Activated T-helper 17 cell treated with anti-CD3 and anti-CD28 coated beads, Interleukin-2, amount 50 U/mL, for 72 hours (primary cell): ENCODE data around the gene BNIPL. TPM values are rescaled to one million over a fixed set of nuclear protein-coding genes. Genes with fewer than 3 reads are reported as not detected.

Source experiments
- ATAC-seq: fragments of 150-1000 bp; cut with Tn5 transposase; replicated peaks from 2 replicates; pipeline ENCODE4 v1.10.0; 2021; ENCODE audit warnings: mild to moderate bottlenecking, moderate library complexity
- H3K27ac Mint-ChIP-seq: one replicate; pipeline ENCODE4 v1.8.0; 2022; ENCODE audit warnings: mixed read lengths
- H3K27me3 Mint-ChIP-seq: one replicate; pipeline ENCODE4 v1.8.0; 2022; ENCODE audit warnings: mixed read lengths
- H3K36me3 Mint-ChIP-seq: one replicate; pipeline ENCODE4 v1.8.0; 2022; ENCODE audit warnings: low read depth, mild to moderate bottlenecking, mixed read lengths
- H3K4me1 Mint-ChIP-seq: one replicate; pipeline ENCODE4 v1.8.0; 2022; ENCODE audit warnings: mixed read lengths
- H3K4me3 Mint-ChIP-seq: one replicate; pipeline ENCODE4 v1.8.0; 2022; ENCODE audit warnings: mild to moderate bottlenecking, mixed read lengths
- H3K9me3 Mint-ChIP-seq: one replicate; pipeline ENCODE4 v1.8.0; 2022; ENCODE audit warnings: mixed read lengths
- total RNA-seq, 2 donors: library from RNA; stranded (reverse); gene quantifications; one replicate each; pipeline ENCODE4 v1.2.3, GENCODE V29; 2022

The BNIPL gene
- total RNA-seq, 2 donors from 2014 or later = 1.4 to 4.5 TPM

DNA sequence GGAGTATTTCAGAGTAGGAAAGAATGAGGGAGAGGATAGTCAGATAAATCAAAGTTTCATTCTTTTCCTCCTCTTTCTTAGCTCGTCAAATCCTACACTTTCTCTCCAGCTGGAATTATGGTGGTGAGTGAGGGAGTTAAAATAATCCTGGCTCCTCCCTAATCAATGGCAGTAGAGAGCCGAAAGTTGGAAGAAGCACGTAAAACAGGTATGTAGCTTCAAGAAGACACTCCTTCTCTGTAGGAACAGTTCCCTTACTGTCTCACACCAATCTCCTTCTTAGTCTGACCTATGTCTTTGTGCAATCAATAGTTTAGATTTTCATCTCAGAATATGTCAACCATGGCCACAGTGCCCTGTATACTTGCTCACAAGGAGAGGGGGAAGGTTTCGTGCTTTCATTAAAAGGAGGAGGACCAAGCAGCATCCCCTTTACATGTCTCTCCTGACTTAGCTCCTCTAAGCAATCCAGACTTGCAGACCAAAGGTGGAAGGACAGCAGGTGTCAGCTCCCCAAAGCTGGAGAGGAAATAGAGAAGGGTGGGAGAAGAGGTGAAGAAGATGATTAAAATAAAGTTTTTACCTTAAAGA is 30.6 kb upstream of the BNIPL start:
- H3K27ac Mint-ChIP-seq = peak overlapping the region; percentile 98

DNA sequence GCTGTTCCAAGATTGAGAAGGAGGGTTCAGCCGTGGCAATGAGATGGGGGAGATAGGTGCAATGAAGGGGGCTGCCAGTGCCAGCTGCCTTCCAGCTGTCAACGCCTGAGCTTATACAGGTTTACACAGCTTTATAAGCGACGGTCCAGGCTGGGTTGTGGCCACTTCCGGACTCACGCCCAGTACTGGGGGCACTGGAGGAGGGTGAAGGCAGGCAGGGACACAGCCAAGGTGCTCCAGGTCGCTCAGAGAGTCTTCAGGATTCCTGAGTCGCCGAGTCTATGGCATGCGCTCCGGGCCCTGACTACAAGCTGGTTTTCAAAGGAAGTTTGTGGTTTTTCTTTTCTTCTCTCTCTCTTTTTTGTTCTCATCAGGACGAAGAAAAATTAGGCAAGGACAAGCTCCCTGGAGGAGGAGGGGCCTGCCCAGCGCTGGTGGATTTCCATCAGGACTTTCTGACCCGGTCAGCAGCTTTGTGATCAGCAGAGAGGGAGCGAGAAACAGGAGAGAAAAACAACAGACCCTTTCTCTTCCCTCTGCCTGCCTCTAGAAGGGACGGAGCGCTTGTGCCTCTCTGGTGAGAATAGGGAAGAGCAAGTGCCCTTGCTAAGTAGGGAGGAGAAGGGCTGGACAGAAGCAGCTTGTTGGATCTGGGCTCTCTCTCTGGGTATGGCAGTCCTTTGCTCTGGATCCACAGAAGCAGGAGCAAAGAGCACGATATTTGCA is 29.9 kb upstream of the BNIPL start, which contains the start of gene MINDY1:
Gene MINDY1, minus strand, starts transcription at position 576 of the 726 bp plus-strand sequence. CDS start 4,285 bp downstream, outside the sequence.
- no peaks in the 10 kb centered on the region for H3K27me3 Mint-ChIP-seq
- H3K9me3 Mint-ChIP-seq = no peaks in the 10 kb centered on the region
- peaks cover 28% of the 10 kb centered on the region for H3K4me1 Mint-ChIP-seq
- peak within 1 kb of the TSS; percentile 98 for H3K27ac Mint-ChIP-seq
- H3K4me3 Mint-ChIP-seq = peak within 1 kb of the TSS; percentile 93
- peak; percentile 49 for ATAC-seq
- H3K36me3 Mint-ChIP-seq = peaks cover 14% of the 10 kb centered on the region

More for the DNA sequence above, 30.6 kb upstream of the BNIPL start:
- H3K4me3 Mint-ChIP-seq = peak overlapping the region; percentile 93
- no peaks in the 10 kb centered on the region for H3K9me3 Mint-ChIP-seq
- ATAC-seq = no peak
- H3K36me3 Mint-ChIP-seq = peaks cover 20% of the 10 kb centered on the region
- H3K27me3 Mint-ChIP-seq = no peaks in the 10 kb centered on the region
- peaks cover 28% of the 10 kb centered on the region for H3K4me1 Mint-ChIP-seq

DNA sequence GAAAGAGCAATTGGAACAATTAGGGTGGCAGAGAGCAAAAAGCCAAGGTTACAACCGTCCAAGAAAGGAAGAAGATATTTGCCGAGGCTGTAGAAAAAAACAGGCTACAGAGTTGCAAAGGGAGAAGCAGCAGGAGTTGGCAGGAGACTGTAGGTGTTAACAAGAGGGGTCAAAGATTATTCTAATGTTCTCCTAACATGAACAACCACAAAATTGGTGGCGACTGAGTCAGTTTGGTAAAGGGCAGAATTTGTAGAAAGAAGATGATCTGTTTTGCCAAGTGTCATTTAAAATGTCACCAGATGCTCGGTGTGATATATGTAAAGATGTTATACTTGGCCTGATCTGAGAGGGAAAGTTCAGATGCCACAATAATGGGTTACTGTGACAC is 28.5 kb upstream of the BNIPL start:
- Mint-ChIP-seq H3K4me3 (peak overlapping the region; percentile 93), H3K9me3 (no peaks in the 10 kb centered on the region), H3K4me1 (peaks cover 20% of the 10 kb centered on the region), H3K27me3 (no peaks in the 10 kb centered on the region), H3K36me3 (peaks cover 15% of the 10 kb centered on the region), H3K27ac (peak overlapping the region; percentile 98)
- no peak for ATAC-seq

DNA sequence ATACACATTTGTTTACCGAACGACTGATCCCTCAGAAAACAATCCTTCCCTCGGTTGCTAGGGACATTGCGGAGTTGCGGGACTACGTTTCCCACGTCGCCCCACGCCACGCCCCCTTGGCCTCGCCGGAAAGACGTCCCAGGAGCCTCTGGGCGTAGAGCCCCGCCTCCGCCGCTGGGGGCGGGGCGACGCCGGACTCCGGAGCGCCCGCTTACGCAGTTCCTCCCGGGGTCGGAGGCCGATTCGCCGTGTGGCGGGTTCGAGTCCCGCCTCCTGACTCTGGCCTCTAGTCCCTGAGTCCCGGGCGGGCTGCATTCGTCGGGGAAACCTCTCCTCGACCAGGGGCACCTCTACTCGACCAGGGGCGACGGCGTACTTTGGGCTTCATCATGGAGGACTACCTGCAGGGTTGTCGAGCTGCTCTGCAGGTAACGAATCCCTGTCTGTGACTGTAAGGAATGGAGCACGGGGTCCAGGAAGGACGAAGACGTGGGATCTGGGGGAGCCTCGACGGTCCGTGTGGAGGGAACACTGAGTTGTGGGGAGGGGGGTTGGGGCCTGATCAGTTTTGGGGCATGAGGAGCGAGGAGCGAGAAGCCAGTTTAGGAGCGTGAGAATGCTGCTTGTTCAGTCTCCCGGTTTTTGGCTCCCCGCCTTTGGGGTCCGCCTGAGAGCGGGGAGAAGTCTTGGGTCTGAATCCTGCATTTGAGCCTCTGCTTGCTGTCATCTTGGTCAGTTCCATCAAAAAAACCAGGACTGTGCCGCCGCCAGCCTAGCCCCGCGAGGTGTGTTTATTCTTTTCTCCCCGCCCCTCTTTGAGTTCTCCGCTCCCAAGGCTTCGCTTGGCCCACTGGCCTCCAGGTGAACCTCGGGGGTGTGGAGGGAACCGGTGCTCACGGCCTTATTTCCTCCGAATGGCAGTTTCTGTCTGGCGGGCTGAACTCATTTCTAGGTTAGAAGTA is 27.9 kb upstream of the BNIPL start, which contains the start of gene PRUNE1:
Gene PRUNE1, plus strand, starts transcription at position 206 of the 962 bp plus-strand sequence. Its CDS starts 184 bp downstream, at position 390.
- Mint-ChIP-seq H3K9me3 (no peaks in the 10 kb centered on the region), H3K4me3 (peak within 1 kb of the TSS; percentile 93), H3K27ac (peak within 1 kb of the TSS; percentile 98), H3K4me1 (peaks cover 18% of the 10 kb centered on the region), H3K27me3 (no peaks in the 10 kb centered on the region), H3K36me3 (peaks cover 17% of the 10 kb centered on the region)
- peak; percentile 84 for ATAC-seq

DNA sequence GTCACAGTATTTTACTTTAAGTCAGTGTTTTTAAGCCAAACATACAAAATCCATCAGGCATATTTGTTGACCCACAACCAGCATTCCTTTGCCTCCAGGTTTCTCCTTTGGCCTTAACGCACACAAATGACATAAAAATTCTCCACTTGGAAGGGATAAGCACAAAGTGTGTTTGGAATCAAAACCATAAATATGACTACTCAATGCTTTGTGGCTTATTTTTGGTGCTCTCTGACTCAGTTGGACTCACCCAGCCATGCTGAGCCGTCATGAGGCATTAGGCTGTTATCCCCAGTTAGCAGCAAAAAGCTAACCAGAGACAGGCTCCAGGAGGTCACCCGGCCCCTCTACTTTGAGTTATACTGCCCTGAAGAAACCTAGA is 27.2 kb upstream of the BNIPL start:
- ATAC-seq = peak; percentile 34
- peaks cover 18% of the 10 kb centered on the region for H3K4me1 Mint-ChIP-seq
- H3K27me3 Mint-ChIP-seq = no peaks in the 10 kb centered on the region
- H3K4me3 Mint-ChIP-seq = peak overlapping the region; percentile 93
- no peaks in the 10 kb centered on the region for H3K9me3 Mint-ChIP-seq
- H3K27ac Mint-ChIP-seq = peak overlapping the region; percentile 98
- H3K36me3 Mint-ChIP-seq = peaks cover 17% of the 10 kb centered on the region

DNA sequence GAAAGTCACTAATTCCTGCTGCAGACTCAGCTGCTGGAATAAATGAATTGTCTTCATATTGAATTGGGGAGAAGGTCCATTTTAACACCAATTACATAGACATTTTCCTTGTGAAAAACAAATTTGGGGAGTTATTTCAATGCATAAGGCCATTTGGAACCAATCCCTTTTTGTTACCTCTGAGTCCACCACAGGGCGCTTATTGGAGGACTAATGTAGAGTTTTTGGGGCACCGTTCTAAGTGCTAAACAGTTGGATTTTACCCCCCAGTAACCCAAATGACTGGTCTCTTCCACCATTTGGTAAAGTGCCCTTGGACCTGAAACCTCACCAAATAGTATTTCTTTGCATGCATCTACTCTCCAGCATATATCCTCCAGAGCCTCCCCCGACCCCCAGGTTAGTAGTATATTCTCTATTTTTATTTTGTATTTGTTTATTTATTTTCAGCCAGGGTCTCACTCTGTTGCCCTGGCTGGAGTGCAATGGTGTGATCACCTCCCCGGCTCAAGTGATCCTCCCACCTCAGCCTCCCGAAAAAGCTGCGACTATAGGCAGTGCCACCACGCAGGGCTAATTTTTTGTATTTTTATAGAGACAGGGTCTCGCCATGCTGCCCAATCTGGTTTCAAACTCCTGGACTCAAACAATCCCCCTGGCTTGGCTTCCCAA is 26.6 kb upstream of the BNIPL start:
- H3K27me3 Mint-ChIP-seq = no peaks in the 10 kb centered on the region
- peaks cover 18% of the 10 kb centered on the region for H3K4me1 Mint-ChIP-seq
- peaks cover 17% of the 10 kb centered on the region for H3K36me3 Mint-ChIP-seq
- peak overlapping the region; percentile 98 for H3K27ac Mint-ChIP-seq
- no peaks in the 10 kb centered on the region for H3K9me3 Mint-ChIP-seq
- H3K4me3 Mint-ChIP-seq = peak overlapping the region; percentile 93
- no peak for ATAC-seq

DNA sequence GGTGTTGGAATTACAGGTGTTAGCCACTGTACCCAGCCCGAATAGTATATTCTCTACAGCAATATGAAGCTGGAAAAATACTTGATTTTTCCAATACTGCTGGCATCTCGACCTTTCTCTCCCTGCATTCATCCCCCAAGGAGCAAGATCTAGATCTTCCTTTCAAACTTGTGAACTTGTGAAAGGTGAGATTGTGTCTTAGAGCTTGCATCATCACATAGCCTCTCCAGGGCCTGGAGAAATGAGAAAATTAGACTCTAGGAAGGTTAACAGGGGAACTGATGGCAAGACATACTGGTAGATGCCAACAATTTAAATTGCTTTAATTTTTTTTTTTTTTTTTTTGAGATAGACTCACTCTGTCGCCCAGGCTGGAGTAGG is 26.1 kb upstream of the BNIPL start:
- H3K27me3 Mint-ChIP-seq = no peaks in the 10 kb centered on the region
- H3K36me3 Mint-ChIP-seq = peaks cover 17% of the 10 kb centered on the region
- H3K27ac Mint-ChIP-seq = no peak overlapping the region
- no peak for ATAC-seq
- H3K4me3 Mint-ChIP-seq = peak overlapping the region; percentile 93
- H3K4me1 Mint-ChIP-seq = peaks cover 18% of the 10 kb centered on the region
- no peaks in the 10 kb centered on the region for H3K9me3 Mint-ChIP-seq

DNA sequence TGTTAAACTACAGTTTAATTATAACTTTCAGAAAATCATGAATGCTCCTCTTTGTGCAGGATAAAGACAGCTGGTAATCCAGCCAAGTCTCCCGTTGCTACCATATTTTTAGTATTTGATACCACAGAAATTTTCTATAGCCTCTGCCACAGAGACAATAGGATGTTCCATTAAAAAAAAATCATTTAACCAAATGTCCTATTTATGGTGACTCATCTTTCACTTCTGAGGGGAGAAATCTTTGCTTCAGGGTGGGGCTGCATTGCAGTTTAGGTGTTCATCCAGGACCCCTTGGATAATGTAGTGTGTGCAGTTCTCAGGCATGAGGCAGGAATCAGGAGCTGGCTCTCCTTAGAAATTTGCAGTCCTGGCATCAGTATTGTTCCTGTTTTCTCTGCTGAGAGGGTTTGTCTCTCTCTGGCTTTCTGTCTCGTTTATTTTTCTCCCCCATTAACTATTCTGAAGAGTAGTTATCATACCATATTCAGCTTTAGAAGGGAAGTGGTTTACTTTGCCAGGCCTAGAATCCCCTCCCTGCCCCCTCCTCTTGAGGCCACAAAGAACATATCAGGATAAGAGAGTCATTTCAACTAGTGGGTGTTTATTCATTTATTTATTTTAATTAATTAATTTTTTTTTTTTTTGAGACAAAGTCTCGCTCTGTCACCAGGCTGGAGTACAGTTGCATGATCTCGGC is 25.1 kb upstream of the BNIPL start:
- Mint-ChIP-seq H3K27ac (no peak overlapping the region), H3K36me3 (peaks cover 17% of the 10 kb centered on the region), H3K4me3 (peak overlapping the region; percentile 27), H3K4me1 (peaks cover 18% of the 10 kb centered on the region), H3K27me3 (no peaks in the 10 kb centered on the region), H3K9me3 (no peaks in the 10 kb centered on the region)
- ATAC-seq = no peak

DNA sequence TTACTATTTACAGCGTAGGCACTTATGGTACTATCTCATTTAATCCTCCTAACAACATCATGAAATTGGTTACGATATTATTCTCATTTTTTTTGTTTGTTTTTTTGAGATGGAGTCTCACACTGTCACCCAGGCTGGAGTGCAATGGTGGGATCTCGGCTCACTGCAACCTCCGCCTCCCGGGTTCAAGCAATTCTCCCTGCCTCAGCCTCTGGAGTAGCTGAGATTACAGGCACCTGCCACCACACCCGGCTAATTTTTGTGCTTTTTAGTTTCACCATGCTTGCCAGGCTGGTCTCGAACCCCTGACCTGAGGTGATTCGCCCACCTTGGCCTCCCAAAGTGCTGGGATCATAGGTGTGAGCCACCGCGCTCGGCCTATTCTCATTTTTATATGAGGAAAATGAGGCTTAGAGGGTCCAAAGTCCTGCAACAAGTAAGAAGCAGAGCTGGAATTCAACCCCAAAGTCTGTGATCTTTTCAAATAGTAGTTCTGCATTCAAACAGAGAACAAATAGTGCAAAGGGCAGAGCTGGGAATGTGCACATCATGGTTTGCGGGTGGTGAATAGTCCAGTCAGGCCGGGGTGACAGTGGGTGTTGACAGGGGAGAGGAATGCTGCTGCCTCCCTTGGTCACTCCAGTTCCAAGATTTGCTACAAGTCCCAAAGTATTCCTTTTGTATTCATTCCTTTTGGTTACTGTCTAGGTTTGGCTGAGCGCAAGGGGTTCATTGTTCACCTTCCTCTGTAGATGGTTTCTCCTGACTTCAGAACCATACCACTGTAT is 23.5 kb upstream of the BNIPL start:
- H3K36me3 Mint-ChIP-seq = peaks cover 26% of the 10 kb centered on the region
- no peak for ATAC-seq
- H3K9me3 Mint-ChIP-seq = no peaks in the 10 kb centered on the region
- H3K27ac Mint-ChIP-seq = no peak overlapping the region
- peaks cover 10% of the 10 kb centered on the region for H3K4me1 Mint-ChIP-seq
- no peak overlapping the region for H3K4me3 Mint-ChIP-seq
- H3K27me3 Mint-ChIP-seq = no peaks in the 10 kb centered on the region

DNA sequence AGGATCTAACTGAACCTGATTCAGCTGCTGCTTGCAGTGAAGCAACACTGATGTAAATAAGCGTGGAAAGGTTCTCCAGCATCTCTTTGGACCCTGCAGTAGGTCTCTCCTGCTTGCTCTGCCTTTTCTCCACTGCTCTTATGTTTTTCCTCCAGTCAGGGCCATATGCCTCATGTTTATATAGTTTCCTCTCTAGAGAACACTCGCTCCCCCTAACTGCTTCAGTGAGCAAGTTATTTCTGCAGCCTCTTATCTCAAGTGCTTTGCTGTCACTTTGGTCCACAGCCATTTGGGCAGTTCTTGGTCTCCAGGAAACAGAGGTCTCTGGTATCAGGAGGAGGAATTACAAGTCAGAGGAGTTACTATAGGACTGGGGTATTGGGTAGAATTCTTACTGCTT is 22.9 kb upstream of the BNIPL start:
- Mint-ChIP-seq H3K4me1 (peaks cover 9% of the 10 kb centered on the region), H3K4me3 (no peak overlapping the region), H3K27ac (no peak overlapping the region), H3K36me3 (peaks cover 27% of the 10 kb centered on the region), H3K9me3 (no peaks in the 10 kb centered on the region), H3K27me3 (no peaks in the 10 kb centered on the region)
- no peak for ATAC-seq

DNA sequence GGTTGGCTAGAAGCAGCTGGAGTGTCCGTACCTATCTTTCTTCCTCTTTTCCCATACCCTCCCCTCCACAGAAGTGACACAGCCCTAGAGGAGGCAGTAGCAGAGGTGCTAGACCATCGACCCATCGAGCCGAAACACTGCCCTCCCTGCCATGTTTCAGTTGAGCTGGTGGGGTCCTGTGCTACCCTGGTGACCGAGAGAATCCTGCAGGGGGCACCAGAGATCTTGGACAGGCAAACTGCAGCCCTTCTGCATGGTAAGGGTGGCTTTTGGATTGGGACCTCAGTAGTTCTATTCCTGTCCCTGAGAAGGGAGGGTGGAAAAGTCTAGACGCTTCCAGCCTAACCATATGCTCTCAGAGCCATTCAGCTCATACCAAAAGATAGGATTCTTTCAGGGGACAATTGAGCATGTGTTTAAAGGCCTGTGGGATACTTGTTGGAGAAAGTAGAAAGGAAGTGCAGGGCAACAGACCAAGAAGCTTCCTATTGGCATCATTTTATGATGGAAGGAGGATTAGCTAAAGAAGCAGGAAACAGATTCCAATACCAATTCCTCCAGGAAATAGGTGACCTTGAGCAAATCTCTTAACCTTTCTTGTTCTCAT is 11.7 kb upstream of the BNIPL start:
- ATAC-seq = peak; percentile 98
- Mint-ChIP-seq H3K9me3 (no peaks in the 10 kb centered on the region), H3K36me3 (peaks cover 65% of the 10 kb centered on the region), H3K4me3 (no peak overlapping the region), H3K27me3 (no peaks in the 10 kb centered on the region), H3K4me1 (peaks cover 4% of the 10 kb centered on the region), H3K27ac (no peak overlapping the region)

DNA sequence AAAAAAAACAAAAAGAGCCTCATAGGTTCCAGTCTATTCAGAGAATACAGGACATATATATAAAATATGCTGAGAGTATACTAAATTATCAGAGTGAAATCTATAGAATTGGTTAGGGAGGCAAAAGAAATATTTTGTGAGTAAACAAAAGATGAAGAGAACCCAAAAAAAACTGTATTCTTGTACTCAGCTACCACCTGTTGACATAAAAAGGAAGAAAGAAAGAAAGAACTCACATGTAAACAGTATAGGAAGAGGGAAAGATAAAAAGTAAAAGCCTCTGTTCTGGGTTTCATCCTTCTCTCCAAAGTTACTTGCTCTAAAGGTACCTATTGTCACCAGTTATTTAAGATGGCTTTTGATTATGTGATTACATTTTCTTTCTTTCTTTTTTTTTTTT is 9.9 kb upstream of the BNIPL start:
- H3K36me3 Mint-ChIP-seq = peaks cover 81% of the 10 kb centered on the region
- no peaks in the 10 kb centered on the region for H3K9me3 Mint-ChIP-seq
- no peak for ATAC-seq
- peaks cover 4% of the 10 kb centered on the region for H3K4me1 Mint-ChIP-seq
- no peak overlapping the region for H3K4me3 Mint-ChIP-seq
- H3K27me3 Mint-ChIP-seq = no peaks in the 10 kb centered on the region
- H3K27ac Mint-ChIP-seq = no peak overlapping the region

DNA sequence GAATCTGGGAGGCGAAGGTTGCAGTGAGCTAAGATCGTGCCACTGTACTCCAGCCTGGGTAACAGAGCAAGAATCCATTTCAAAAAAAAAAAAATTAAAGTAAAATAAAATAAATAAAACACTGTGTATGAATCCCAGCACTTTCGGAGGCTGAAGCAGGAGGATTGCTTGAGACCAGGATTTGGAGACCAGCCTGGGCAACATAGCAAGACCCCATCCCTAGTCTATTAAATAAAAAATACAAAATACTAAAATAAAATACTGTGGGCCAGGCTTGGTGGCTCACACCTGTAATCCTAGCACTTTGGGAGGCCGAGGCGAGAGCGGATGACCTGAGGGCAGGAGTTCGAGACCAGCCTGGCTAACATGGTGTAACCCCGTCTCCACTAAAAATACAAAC is 4.2 kb upstream of the BNIPL start:
- ATAC-seq = no peak
- Mint-ChIP-seq H3K27ac (no peak overlapping the region), H3K9me3 (no peaks in the 10 kb centered on the region), H3K4me3 (no peak overlapping the region), H3K27me3 (no peaks in the 10 kb centered on the region), H3K4me1 (peaks cover 1% of the 10 kb centered on the region), H3K36me3 (peaks cover 68% of the 10 kb centered on the region)
